Kidney epithelial cell (primary cell): ENCODE data around the gene PBRM1. TPM values are rescaled to one million over a fixed set of nuclear protein-coding genes. Genes with fewer than 3 reads are reported as not detected.

Experiments
- DNase-seq: peaks from one replicate; pipeline ENCODE4 v3.0.0-alpha.2; 2010; ENCODE audit warnings: low read depth
- H3K27me3 ChIP-seq: 2 replicates; pipeline ENCODE4 v1.6.0; 2011; ENCODE audit warnings: low read length; ENCODE audit not compliant: control insufficient read depth, insufficient read depth
- H3K36me3 ChIP-seq: 2 replicates; pipeline ENCODE4 v1.5.1; 2011; ENCODE audit warnings: low read length; ENCODE audit not compliant: control insufficient read depth, insufficient read depth
- H3K4me3 ChIP-seq: 2 replicates; pipeline ENCODE4 v1.5.1; 2011; ENCODE audit warnings: low read depth, mild to moderate bottlenecking, control low read depth, low read length
- CTCF ChIP-seq: IDR thresholded peaks from 2 replicates; pipeline ENCODE4 v1.5.1; 2011; ENCODE audit warnings: mild to moderate bottlenecking, moderate library complexity, low read length, control low read depth, inconsistent platforms; ENCODE audit not compliant: insufficient read depth, poor library complexity, severe bottlenecking
- total RNA-seq: library from RNA; depleted of rRNA; stranded (reverse); fragments of >200 nt; gene quantifications from 2 replicates; pipeline ENCODE4 v1.2.3, GENCODE V29; 2015

The PBRM1 gene
- total RNA-seq, 1 donor from 2014 or later = 89.5 TPM

DNA sequence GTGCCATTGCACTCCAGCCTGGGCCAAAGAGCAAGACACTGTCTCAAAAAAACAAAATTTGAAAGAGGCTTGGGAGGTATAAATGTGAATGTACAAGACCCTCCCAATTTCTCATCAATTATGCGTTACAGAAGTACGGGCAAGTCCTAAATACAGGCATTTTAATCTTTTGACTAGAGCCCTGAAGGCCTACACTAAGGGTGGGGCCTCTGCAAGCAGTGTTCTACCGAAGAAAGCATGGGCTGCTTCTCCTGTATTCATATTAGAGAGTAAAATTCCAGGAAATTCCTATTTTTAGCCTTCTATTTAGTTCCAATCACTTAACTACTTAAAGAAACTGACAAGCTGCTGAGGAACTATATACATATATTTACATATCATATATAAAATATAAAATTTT is 25.7 kb downstream of the PBRM1 start:
- Histone ChIP-seq H3K27me3 (no peaks in the 10 kb centered on the region), H3K36me3 (peaks cover 3% of the 10 kb centered on the region), H3K4me3 (no peak overlapping the region)
- no peak for TF ChIP-seq CTCF
- no peak for DNase-seq

DNA sequence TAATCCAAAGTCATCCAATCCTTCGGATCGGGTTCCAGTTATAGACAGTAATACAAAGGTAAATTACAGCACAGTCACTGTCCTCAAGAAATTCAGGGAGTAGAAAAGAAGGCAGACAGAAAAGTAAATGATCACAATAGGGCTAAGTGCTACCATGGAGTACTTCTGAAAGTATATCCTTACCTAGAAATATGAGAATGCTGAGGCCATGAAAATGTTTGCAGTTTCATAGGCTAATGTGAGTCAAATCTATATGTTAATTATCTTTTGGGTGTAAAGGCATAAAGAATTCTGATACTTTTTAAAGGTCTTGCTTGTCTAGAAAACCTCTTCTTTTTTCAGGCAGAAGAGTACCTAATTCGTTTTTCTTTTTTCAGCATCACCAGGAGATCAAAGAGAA is 29.8 kb downstream of the PBRM1 start:
- no peak overlapping the region for H3K4me3 ChIP-seq
- no peaks in the 10 kb centered on the region for H3K27me3 ChIP-seq
- DNase-seq = no peak
- peaks cover 3% of the 10 kb centered on the region for H3K36me3 ChIP-seq
- no peak for TF ChIP-seq CTCF

DNA sequence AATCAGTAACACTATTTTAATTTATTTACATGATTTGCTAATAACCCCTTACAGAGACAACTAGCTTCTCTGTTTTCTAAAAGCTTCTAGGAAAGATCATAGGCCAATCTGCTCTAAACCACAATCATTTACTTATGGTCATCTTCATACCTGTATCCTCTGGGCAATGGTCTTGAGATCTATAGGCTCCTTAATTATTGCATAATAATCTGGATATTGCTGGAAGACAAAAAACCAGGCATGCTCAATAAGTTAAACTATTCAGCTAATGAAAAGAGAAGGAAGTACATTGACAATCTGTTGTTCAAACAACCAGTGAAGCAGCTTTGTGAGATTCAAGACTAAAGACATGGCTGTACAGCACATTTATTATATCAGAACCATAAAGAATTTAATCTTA is 34.1 kb downstream of the PBRM1 start:
- TF ChIP-seq CTCF = no peak
- DNase-seq = no peak
- Histone ChIP-seq H3K27me3 (no peaks in the 10 kb centered on the region), H3K4me3 (no peak overlapping the region), H3K36me3 (no peaks in the 10 kb centered on the region)

GRCh38 chr3:52650439-52650838 is 35.3 kb downstream of the PBRM1 start:
- no peak for TF ChIP-seq CTCF
- DNase-seq = no peak
- no peaks in the 10 kb centered on the region for H3K36me3 ChIP-seq
- no peak overlapping the region for H3K4me3 ChIP-seq
- H3K27me3 ChIP-seq = no peaks in the 10 kb centered on the region

DNA sequence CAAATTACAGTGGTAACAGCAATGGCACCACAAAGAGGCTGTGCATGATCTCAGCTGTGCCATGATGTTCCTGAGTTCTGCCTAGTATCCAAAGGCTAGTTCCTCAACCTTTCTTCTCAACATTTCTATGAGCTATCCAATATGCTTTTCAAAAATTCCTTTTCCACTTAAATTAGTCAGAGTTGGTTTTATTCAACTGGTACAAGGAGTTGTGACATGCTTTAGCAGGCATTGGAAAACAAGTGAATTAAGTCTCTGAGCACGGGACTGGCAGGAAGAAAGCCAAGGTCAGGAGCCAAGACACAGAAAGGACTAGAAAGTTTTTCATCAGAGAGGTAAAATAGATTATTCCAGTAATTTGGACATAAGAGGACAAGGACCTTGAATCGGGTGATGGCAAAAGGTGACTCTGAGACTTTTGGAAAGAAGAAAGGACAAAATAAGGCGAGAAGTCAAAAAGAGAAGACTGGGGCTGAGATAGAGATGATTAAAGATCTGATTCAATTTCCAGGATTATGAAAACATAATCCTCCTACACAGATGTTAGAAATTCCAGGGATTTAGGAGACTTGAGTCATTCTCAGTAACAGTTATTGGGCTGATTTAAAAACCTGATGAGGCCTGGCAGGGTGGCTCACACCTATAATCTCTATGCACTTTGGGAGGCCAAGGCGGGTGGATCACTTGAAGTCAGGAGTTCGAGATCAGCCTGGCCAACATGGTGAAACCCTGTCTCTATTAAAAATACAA is 36.1 kb downstream of the PBRM1 start:
- TF ChIP-seq CTCF = no peak
- H3K36me3 ChIP-seq = no peaks in the 10 kb centered on the region
- DNase-seq = no peak
- no peaks in the 10 kb centered on the region for H3K27me3 ChIP-seq
- H3K4me3 ChIP-seq = no peak overlapping the region

DNA sequence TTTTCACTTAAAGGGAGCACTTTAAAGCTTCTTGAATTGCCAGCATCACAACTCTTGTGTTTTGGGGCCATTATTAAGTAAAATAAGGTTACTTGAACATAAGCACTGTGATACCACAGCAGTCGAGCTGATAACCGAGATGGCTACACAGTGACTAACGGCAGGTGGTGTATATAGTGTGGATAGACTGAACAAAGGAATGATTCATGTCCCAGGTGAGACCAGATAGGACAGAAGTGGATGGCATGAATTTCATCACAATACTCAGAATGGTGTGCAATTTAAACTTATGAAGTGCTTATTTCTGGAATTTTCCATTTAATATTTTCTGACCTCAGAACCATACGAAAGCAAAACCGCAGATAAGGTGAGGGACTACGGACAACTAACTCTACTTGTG is 40.2 kb downstream of the PBRM1 start:
- no peak for TF ChIP-seq CTCF
- Histone ChIP-seq H3K27me3 (no peaks in the 10 kb centered on the region), H3K36me3 (peaks cover 1% of the 10 kb centered on the region), H3K4me3 (no peak overlapping the region)
- no peak for DNase-seq
